NB4 (cell line): ENCODE measurements around the gene CCDC158.

ENCODE experiments used
- DNase-seq: peaks from one replicate; pipeline ENCODE4 v3.0.0; 2010; ENCODE audit warnings: low read depth
- H3K4me3 ChIP-seq: one replicate; pipeline ENCODE4 v1.5.1; 2011; ENCODE audit warnings: mild to moderate bottlenecking, low read depth, low read length, moderate library complexity
- CTCF ChIP-seq: IDR thresholded peaks from one replicate; pipeline ENCODE4 v1.5.1; 2012; ENCODE audit warnings: low read depth, low read length
- MAX ChIP-seq: IDR thresholded peaks from 2 replicates; pipeline ENCODE4 v1.6.1; 2011; ENCODE audit warnings: low read depth, low read length
- MYC ChIP-seq: IDR thresholded peaks from 2 replicates; pipeline ENCODE4 v1.6.1; 2011; ENCODE audit warnings: low read depth, low read length
- POLR2A ChIP-seq: IDR thresholded peaks from 2 replicates; pipeline ENCODE4 v1.6.1; 2011; ENCODE audit warnings: mild to moderate bottlenecking; ENCODE audit not compliant: insufficient read length; ENCODE audit errors: extremely low read depth

The CCDC158 gene

GRCh38 chr4:76342191-76342590, 78.8 kb downstream of the CCDC158 start:
- DNase-seq = no peak
- TF ChIP-seq CTCF = no peak
- no peak for TF ChIP-seq POLR2A
- TF ChIP-seq MYC = no peak
- no peak for TF ChIP-seq MAX
- H3K4me3 ChIP-seq = no peak overlapping the region

- H3K4me3 ChIP-seq = no peak overlapping the region
- TF ChIP-seq CTCF (no peak), MYC (no peak), MAX (no peak), POLR2A (no peak)
- DNase-seq = peak; percentile 64
Measured at GRCh38 chr4:76341063-76341462, 79.9 kb downstream of the CCDC158 start.

GRCh38 chr4:76339364-76339763, 81.6 kb downstream of the CCDC158 start:
- no peak for DNase-seq
- no peak overlapping the region for H3K4me3 ChIP-seq
- TF ChIP-seq POLR2A (no peak), MYC (no peak), CTCF (no peak), MAX (no peak)

- no peak for DNase-seq
- H3K4me3 ChIP-seq = no peak overlapping the region
- TF ChIP-seq CTCF (no peak), MAX (no peak), POLR2A (no peak), MYC (no peak)
Measured at GRCh38 chr4:76334885-76335284, 86.1 kb downstream of the CCDC158 start.

GRCh38 chr4:76326515-76326914, 94.4 kb downstream of the CCDC158 start:
- no peak overlapping the region for H3K4me3 ChIP-seq
- TF ChIP-seq MYC (no peak), CTCF (no peak), POLR2A (no peak), MAX (no peak)
- no peak for DNase-seq

- H3K4me3 ChIP-seq = no peak overlapping the region
- DNase-seq = no peak
- TF ChIP-seq POLR2A (no peak), CTCF (no peak), MYC (no peak), MAX (no peak)
Measured at GRCh38 chr4:76325072-76325471, 95.9 kb downstream of the CCDC158 start.
